ENCODE measurements around the gene CELF4.

DNA sequence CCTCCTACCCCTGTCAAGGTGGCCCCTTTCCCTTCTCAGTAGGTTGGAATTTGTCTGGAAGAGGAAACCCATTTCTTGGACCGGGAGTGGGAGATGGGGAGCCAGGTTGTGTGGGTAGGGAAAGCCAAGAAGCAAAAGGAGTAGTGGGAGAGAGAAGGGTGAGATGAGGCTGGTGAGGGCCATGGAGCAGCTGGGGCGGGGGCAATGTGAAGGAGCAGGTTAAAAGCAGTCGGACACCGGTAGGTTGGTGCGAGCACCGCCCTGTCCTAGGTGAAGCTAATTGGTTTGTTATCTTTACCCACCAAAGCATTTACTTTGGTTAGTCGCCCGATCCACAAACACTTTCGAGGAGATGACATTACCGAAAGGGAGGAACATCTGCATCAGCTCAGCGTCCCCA, 306.8 kb downstream of the CELF4 start:
- no peak for TF ChIP-seq POLR2AphosphoS5 (IDR thresholded peaks at IDR 0.05)
- no peak for TF ChIP-seq EP300 (IDR thresholded peaks at IDR 0.05)
- TF ChIP-seq, protein P1, sequence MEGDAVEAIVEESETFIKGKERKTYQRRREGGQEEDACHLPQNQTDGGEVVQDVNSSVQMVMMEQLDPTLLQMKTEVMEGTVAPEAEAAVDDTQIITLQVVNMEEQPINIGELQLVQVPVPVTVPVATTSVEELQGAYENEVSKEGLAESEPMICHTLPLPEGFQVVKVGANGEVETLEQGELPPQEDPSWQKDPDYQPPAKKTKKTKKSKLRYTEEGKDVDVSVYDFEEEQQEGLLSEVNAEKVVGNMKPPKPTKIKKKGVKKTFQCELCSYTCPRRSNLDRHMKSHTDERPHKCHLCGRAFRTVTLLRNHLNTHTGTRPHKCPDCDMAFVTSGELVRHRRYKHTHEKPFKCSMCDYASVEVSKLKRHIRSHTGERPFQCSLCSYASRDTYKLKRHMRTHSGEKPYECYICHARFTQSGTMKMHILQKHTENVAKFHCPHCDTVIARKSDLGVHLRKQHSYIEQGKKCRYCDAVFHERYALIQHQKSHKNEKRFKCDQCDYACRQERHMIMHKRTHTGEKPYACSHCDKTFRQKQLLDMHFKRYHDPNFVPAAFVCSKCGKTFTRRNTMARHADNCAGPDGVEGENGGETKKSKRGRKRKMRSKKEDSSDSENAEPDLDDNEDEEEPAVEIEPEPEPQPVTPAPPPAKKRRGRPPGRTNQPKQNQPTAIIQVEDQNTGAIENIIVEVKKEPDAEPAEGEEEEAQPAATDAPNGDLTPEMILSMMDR (IDR thresholded peaks at IDR 0.05), result no peak
- TF ChIP-seq POLR2A (IDR thresholded peaks at IDR 0.05), result no peak

All from upper lobe of left lung (tissue), 4 donors.